HCT116 (cell line): Measurements from ENCODE around the gene SIGLEC7. TPM values are rescaled to one million over a fixed set of nuclear protein-coding genes. Genes with fewer than 3 reads are reported as not detected.

Experiments used
- ATAC-seq: fragments of 200-7000 bp; cut with Tn5 transposase; 2 replicates; pipeline ENCODE4 v1.9.1; 2020; ENCODE audit warnings: mild to moderate bottlenecking, moderate library complexity
- BruUV-seq: library from RNA; stranded (reverse); fragments of 400-500 nt; replicated peaks from 2 replicates; lab custom pipeline; 2021; lab: Mats Ljungman, UMichigan
- CTCF ChIA-PET: fragments of 300-600 bp; sonication (Branson Sonifier 250); formaldehyde crosslinking; loops from one replicate; lab custom pipeline; 2021; ENCODE audit warnings: antibody characterized with exemption; lab: Charles Lee
- POLR2A ChIA-PET: fragments of 300-600, 350-600 bp; sonication (Branson Sonifier 250); formaldehyde crosslinking; loops from one replicate; lab custom pipeline; 2021; ENCODE audit warnings: antibody characterized with exemption; lab: Charles Lee
- RAD21 ChIA-PET, 2 experiments: fragments of 300-600 bp; sonication (Branson Sonifier 250); formaldehyde crosslinking; loops; one replicate each; lab custom pipeline; 2023; ENCODE audit warnings: low total read pairs in 2 of 2; ENCODE audit not compliant: uncharacterized antibody in 2 of 2, unreplicated experiment in 2 of 2, low non-redundant PET in 1 of 2; lab: Charles Lee
- DNase-seq: peaks from one replicate; pipeline ENCODE4 v3.0.0-alpha.2; 2010; ENCODE audit warnings: low read depth, low spot score
- H2AFZ ChIP-seq: fragments of 200-600 bp; shearing (Covaris generic), sonication (generic); 2 replicates; pipeline ENCODE4 v1.6.1; 2017; ENCODE audit warnings: low read depth, mixed run types, mixed read lengths, antibody characterized with exemption, low read length; ENCODE audit not compliant: poor library complexity, severe bottlenecking
- H3K27ac ChIP-seq: 2 replicates; pipeline ENCODE4 v1.5.1; 2012; ENCODE audit warnings: low read depth, low read length
- H3K27me3 ChIP-seq: fragments of 200-600 bp; sonication (generic); 2 replicates; pipeline ENCODE4 v1.6.1; 2016; ENCODE audit warnings: mixed run types, low read length, mixed read lengths; ENCODE audit not compliant: insufficient read depth
- H3K36me3 ChIP-seq, 2 experiments: fragments of 200-500 bp in 1 of 2; fragments of 200-600 bp in 1 of 2; sonication (Bioruptor generic) in 1 of 2; sonication (generic) in 1 of 2; 2 replicates each; pipeline versions ENCODE4 v1.5.1 to v1.6.1; 2014 to 2016; ENCODE audit warnings: low read length in 2 of 2, inconsistent platforms in 1 of 2, mixed read lengths in 1 of 2, mixed run types in 1 of 2; ENCODE audit not compliant: insufficient read depth in 2 of 2, control insufficient read depth in 1 of 2
- H3K4me1 ChIP-seq, 2 experiments: fragments of 200-600 bp in 1 of 2; sonication (generic) in 1 of 2; 2 replicates each; pipeline versions ENCODE4 v1.5.1 to v1.6.1; 2012 to 2017; ENCODE audit warnings: low read length in 2 of 2, inconsistent platforms in 1 of 2, mild to moderate bottlenecking in 1 of 2, mixed read lengths in 1 of 2, mixed run types in 1 of 2, moderate library complexity in 1 of 2; ENCODE audit not compliant: insufficient read depth in 2 of 2, control insufficient read depth in 1 of 2
- H3K4me2 ChIP-seq: fragments of 200-600 bp; sonication (generic); 2 replicates; pipeline ENCODE4 v1.6.1; 2017; ENCODE audit warnings: mixed run types, low read length, mixed read lengths
- H3K4me3 ChIP-seq, 2 experiments: fragments of 200-600 bp in 1 of 2; sonication (generic) in 1 of 2; replicated peaks in 1 of 2; 2 replicates each; pipeline ENCODE4 v1.5.1; 2011 to 2016; ENCODE audit warnings: low read length in 2 of 2, control low read depth in 1 of 2, low read depth in 1 of 2, mild to moderate bottlenecking in 1 of 2, mixed read lengths in 1 of 2, mixed run types in 1 of 2
- H3K79me2 ChIP-seq: fragments of 200-600 bp; sonication (generic); 2 replicates; pipeline ENCODE4 v1.6.1; 2017; ENCODE audit warnings: mild to moderate bottlenecking, mixed run types, low read length, moderate library complexity, mixed read lengths; ENCODE audit not compliant: insufficient read depth
- H3K9ac ChIP-seq: fragments of 200-600 bp; sonication (generic); 2 replicates; pipeline ENCODE4 v1.6.1; 2016; ENCODE audit warnings: low read length, mixed read lengths
- H3K9me2 ChIP-seq: fragments of 200-600 bp; sonication (generic), shearing (Covaris generic); 2 replicates; pipeline ENCODE4 v1.6.1; 2017; ENCODE audit warnings: mixed run types, mild to moderate bottlenecking, moderate library complexity; ENCODE audit not compliant: insufficient read depth
- H3K9me3 ChIP-seq, 2 experiments: fragments of 200-500 bp in 1 of 2; fragments of 200-600 bp in 1 of 2; sonication (Bioruptor generic) in 1 of 2; sonication (generic) in 1 of 2; 2 replicates each; pipeline ENCODE4 v1.6.1; 2014 to 2017; ENCODE audit warnings: low read length in 2 of 2, mixed read lengths in 2 of 2, inconsistent platforms in 1 of 2, low read depth in 1 of 2, mild to moderate bottlenecking in 1 of 2, mixed run types in 1 of 2, moderate library complexity in 1 of 2; ENCODE audit not compliant: control insufficient read depth in 1 of 2, insufficient read depth in 1 of 2
- H4K20me1 ChIP-seq: fragments of 200-600 bp; sonication (generic), shearing (Covaris generic); 2 replicates; pipeline ENCODE4 v1.6.1; 2017; ENCODE audit warnings: mixed run types, mild to moderate bottlenecking, moderate library complexity; ENCODE audit not compliant: insufficient read depth
- ATF3 ChIP-seq: IDR thresholded peaks from 2 replicates; pipeline ENCODE4 v1.6.1; 2012
- CBX3 ChIP-seq: IDR thresholded peaks from 2 replicates; pipeline ENCODE4 v1.6.1; 2012; ENCODE audit warnings: low read depth
- CEBPB ChIP-seq: IDR thresholded peaks from 2 replicates; pipeline ENCODE4 v1.6.1; 2012; ENCODE audit warnings: low read depth
- EZH2 ChIP-seq: fragments of 200-600 bp; sonication (generic); IDR thresholded peaks from 2 replicates; pipeline ENCODE4 v1.6.1; 2017; ENCODE audit warnings: antibody characterized with exemption, mixed run types
- EZH2phosphoT487 ChIP-seq: fragments of 200-600 bp; IDR thresholded peaks from 2 replicates; pipeline ENCODE4 v1.6.1; 2018; ENCODE audit warnings: antibody characterized with exemption, borderline replicate concordance
- JUND ChIP-seq: IDR thresholded peaks from 2 replicates; pipeline ENCODE4 v1.6.1; 2012
- MAX ChIP-seq: IDR thresholded peaks from 2 replicates; pipeline ENCODE4 v1.6.1; 2012
- POLR2A ChIP-seq: IDR thresholded peaks from 2 replicates; pipeline ENCODE4 v1.7.0; 2011; ENCODE audit warnings: borderline replicate concordance; ENCODE audit not compliant: insufficient read depth, insufficient read length; ENCODE audit errors: extremely low read depth
- POLR2AphosphoS5 ChIP-seq: IDR thresholded peaks from 2 replicates; pipeline ENCODE4 v1.6.1; 2011; ENCODE audit warnings: mild to moderate bottlenecking, low read depth, low read length, moderate library complexity
- RAD21 ChIP-seq: IDR thresholded peaks from 2 replicates; pipeline ENCODE4 v1.6.1; 2012; ENCODE audit warnings: low read depth, mild to moderate bottlenecking
- REST ChIP-seq: IDR thresholded peaks from 2 replicates; pipeline ENCODE4 v1.6.1; 2012; ENCODE audit warnings: low read depth
- SP1 ChIP-seq: IDR thresholded peaks from 2 replicates; pipeline ENCODE4 v1.6.1; 2012; ENCODE audit warnings: low read depth
- SRF ChIP-seq: IDR thresholded peaks from 2 replicates; pipeline ENCODE4 v1.6.1; 2012; ENCODE audit warnings: low read depth
- TCF7L2 ChIP-seq: IDR thresholded peaks from 2 replicates; pipeline ENCODE4 v1.7.0; 2011; ENCODE audit warnings: borderline replicate concordance, inconsistent platforms; ENCODE audit not compliant: insufficient read depth, insufficient read length; ENCODE audit errors: extremely low read depth
- YY1 ChIP-seq: IDR thresholded peaks from 2 replicates; pipeline ENCODE4 v1.6.1; 2011; ENCODE audit warnings: low read length, low read depth, moderate library complexity, mild to moderate bottlenecking; ENCODE audit not compliant: insufficient replicate concordance; ENCODE audit errors: extremely low read depth
- ZBTB33 ChIP-seq: IDR thresholded peaks from 2 replicates; pipeline ENCODE4 v1.6.1; 2011; ENCODE audit warnings: mild to moderate bottlenecking, low read length, moderate library complexity; ENCODE audit not compliant: insufficient replicate concordance; ENCODE audit errors: extremely low read depth
- ZNF274 ChIP-seq: fragments of 200-500 bp; sonication (Bioruptor generic); IDR thresholded peaks from 2 replicates; pipeline ENCODE4 v1.6.1; 2014; ENCODE audit warnings: mild to moderate bottlenecking, low read depth, low read length, inconsistent platforms
- intact Hi-C: fragments of 100-400 bp; cut with micrococcal nuclease; formaldehyde crosslinking; loops from 2 replicates; pipeline ENCODE4 v1.10.0; 2022
- total RNA-seq: library from RNA; stranded (reverse); gene quantifications from one replicate; pipeline ENCODE4 v1.2.1, GENCODE V29; 2021; ENCODE audit not compliant: unreplicated experiment

The SIGLEC7 gene
- total RNA-seq, 1 experiment from 2014 or later: not detected

- peaks cover 2 to 8% of the 10 kb centered on the region in 2 experiments; a peak in 1 of 4 replicates for H3K4me1 ChIP-seq
- POLR2A ChIA-PET: no interaction called here
- 0 out of 2 replicates have a peak, but pooled peaks cover 4% of the 10 kb centered on the region for H3K27me3 ChIP-seq
- H3K9me3 ChIP-seq: no peaks in the 10 kb centered on the region
- intact Hi-C loops: no loop called here
- DNase-seq (no peak), ATAC-seq (no peak)
- H3K4me2 ChIP-seq: no peak overlapping the region
- CTCF ChIA-PET: no interaction called here
- BruUV-seq: no TSS peak
- no peaks in the 10 kb centered on the region for H4K20me1 ChIP-seq
- H3K9ac ChIP-seq: no peak overlapping the region
- no peak overlapping the region for H3K27ac ChIP-seq
- no peak for TF ChIP-seq TCF7L2
- TF ChIP-seq EZH2: no peak
- no peak for TF ChIP-seq SP1
- TF ChIP-seq EZH2phosphoT487: no peak
- no peak for TF ChIP-seq ZBTB33
- TF ChIP-seq JUND: no peak
- TF ChIP-seq REST: no peak
- TF ChIP-seq POLR2AphosphoS5: no peak
- TF ChIP-seq ATF3: no peak
- TF ChIP-seq CBX3: no peak
- TF ChIP-seq SRF: no peak
- TF ChIP-seq MAX: no peak
- TF ChIP-seq RAD21: no peak
- no peak for TF ChIP-seq POLR2A
- TF ChIP-seq YY1: no peak
- no peak for TF ChIP-seq ZNF274
- no peak for TF ChIP-seq CEBPB
- no peaks in the 10 kb centered on the region for H3K79me2 ChIP-seq
- H3K36me3 ChIP-seq: no peaks in the 10 kb centered on the region
- RAD21 ChIA-PET: no interaction called here
- no peak overlapping the region for H2AFZ ChIP-seq
- H3K4me3 ChIP-seq: no peak overlapping the region
- H3K9me2 ChIP-seq: no peaks in the 10 kb centered on the region
These were observed 18.3 kb upstream of the SIGLEC7 start for GRCh38 chr19:51123802-51124201.
